Umbilical cord (tissue), 2 donors: Measurements from ENCODE around the gene OSBPL10. TPM values are rescaled to one million over a fixed set of nuclear protein-coding genes. Genes with fewer than 3 reads are reported as not detected.

Experiments
- DNase-seq: peaks from one replicate; pipeline ENCODE4 v3.0.0-alpha.2; 2015; ENCODE audit warnings: low spot score
- total RNA-seq: library from RNA; depleted of rRNA; stranded (reverse); fragments of >200 nt; gene quantifications from one replicate; pipeline ENCODE4 v1.2.3, GENCODE V29; 2014; ENCODE audit warnings: low replicate concordance; ENCODE audit not compliant: insufficient read depth

OSBPL10 gene
- total RNA-seq, 1 donor from 2014 or later, result 25.0 TPM

DNA sequence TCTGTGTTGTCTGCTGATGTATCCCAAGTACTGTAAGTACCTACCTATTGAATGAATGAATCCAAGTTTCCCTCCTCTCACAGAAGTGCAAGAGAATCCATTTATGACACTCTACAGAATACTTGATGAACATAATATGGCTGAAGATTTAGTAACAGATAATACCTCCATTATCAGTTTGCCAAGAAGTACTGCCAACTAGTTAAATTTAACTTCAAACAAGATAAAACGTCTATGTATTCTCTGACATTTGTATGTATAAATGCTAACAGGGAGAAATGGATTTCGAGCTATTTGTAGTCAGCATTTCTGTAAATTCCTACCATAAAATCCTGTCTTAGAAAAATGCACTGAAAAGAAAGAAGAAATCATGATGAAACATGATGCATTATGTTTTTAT is 230.7 kb downstream of the OSBPL10 start:
- DNase-seq, result peak; percentile 70

DNA sequence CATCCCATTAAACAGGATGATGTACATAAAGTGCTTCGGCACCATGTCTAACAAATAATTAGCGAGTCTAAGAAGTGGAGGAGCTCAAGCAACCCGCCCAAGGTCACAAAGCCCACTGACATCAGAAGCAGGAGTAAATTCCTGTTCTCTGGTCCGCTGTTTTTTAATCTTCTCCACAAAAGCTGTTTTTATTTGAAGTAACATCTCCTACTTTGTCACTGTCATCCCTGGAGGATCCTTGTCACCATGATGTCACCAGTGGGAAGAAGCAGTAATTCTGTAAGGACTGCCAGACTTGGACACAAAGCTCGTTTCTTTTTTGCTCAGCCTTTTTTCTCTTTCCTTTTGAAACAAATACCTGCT is 232.1 kb downstream of the OSBPL10 start:
- no peak for DNase-seq

DNA sequence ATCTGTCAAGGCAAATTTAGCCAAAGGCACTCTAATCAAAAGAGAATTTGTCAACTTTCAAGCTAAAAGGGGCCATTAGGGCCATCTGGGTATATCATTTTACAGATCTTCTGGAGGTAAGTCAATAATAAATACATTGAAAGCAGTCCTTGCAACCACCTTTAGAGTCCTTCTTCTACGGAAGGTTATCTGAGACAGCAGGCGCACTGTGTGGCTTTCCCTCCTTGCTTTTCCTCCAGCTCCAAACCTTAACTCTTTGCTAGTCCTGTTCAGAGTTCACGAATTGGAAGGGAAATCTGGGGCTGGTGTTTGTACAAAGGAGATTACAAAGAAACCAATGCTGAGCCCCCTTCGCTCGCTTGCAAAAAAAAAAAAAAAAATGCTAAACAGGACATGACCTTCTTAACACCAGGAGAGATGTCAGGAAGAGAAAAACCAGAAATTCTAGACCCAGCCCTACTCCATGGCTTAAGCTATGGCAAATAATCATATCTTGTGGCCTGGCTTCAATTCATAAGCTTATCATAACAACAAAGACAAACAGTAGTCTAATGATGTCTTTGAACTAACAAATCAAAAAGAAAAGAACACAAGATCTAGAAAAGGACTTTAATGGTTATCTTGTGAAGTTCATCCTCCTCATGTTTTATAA is 232.7 kb downstream of the OSBPL10 start:
- peak; percentile 89 for DNase-seq

DNA sequence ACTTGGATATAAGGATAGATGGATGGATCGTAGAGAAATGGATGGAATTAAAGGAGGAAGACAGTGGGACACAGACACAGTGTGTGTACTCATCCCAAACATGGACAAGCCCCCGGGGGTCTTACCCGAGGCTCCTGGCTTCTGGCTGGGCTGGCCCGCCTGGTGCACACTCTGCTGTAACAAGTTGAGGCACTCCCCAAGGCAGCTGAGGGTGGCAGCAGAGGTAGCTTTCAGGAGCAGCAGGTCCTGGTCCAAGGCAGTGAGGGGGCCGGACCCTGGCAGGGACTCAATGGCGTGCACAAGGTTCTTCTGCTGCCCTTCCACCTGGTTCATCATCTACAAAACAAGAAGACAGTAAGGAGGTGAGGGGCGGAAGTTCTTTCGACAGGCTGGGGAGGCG is 233.3 kb downstream of the OSBPL10 start:
- DNase-seq, result no peak

DNA sequence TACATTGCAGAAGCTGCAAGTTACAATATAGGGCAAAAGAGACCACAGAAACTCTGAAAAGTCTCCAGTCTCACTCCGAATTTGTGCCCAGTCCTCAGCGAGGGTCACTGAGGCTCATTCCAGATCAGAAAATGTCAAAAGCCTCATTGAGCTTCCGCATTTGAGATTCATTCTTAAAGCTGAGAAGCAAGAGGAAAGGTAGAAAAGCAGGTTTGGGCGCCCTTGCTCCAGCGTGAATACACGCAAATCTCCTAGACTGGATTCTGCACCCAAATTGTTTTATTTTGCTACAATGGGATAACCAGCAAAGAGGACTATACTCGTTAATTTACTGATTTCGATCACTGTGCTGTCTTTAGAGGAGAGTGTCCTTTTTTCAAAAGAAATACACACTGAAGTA is 236.1 kb downstream of the OSBPL10 start:
- DNase-seq, result no peak

DNA sequence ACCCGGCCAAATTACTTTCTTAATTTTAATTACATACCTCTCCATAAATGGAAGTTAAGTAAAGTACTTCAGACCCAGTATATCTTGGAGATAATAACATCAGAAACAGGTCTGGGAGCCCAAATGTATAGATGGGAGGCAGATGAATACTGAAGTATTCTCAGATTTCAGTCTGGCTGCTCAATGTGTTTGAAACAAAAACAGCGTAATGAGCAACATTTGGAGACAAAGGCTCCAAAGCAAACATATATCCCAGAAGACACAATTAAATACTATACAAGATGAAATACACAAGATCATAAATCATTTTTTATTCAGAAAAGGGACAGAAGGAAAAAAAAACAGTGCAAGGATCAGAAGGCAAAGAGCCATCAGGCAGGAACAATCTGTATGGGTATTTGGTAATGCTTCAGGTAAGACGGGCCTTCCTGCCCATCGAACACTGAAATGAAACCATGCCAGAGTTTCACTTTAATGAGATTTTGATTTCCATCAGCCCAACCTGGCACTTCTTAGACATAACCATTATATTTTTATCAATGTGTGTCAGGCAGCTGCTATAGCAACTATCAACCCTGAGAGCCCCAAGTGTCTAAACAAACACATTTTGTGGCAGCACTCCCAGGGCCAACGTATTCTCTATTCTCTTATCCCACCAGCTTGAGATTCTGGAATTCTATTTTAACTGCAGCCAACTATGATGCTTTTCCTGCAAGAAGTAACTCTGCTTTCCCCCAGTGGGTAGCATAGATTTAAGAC is 237.6 kb downstream of the OSBPL10 start:
- peak; percentile 23 for DNase-seq

DNA sequence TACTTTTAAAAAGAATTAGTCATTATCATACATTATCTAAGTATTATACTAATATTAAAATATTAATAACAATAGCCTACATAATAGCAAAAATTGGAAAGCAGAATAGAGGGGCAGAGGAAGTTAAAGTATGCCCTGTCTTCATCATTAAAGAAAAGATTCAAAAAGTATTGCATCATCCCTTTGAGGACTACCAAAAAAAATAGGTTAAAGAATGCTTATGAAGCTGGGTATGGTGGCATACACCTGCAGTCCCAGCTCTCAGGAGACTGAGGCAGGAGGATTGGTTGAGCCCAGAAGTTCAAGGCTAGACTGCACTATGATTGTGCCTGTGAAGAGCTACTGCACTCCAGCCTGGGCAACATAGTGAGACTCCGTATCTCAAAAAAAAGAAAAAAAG is 240.7 kb downstream of the OSBPL10 start:
- no peak for DNase-seq

DNA sequence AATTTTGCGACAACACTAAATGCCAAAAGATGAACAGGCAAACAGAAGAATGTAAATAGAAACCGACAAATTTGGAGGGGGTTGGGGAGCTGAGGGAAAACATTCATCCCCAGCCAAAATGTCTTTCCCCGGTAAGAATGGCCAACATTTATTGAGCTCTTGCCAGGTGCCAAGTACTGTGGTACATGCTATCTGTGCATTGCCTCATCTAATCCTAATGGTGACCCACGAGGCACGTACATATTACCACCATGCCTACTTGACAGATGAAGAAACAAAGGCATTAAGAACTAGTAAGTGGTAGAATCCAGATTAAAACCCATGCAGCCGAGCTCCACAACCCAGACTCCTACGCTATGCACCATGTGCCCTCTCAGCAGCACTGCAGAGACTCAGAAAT is 242.7 kb downstream of the OSBPL10 start:
- DNase-seq, result no peak

DNA sequence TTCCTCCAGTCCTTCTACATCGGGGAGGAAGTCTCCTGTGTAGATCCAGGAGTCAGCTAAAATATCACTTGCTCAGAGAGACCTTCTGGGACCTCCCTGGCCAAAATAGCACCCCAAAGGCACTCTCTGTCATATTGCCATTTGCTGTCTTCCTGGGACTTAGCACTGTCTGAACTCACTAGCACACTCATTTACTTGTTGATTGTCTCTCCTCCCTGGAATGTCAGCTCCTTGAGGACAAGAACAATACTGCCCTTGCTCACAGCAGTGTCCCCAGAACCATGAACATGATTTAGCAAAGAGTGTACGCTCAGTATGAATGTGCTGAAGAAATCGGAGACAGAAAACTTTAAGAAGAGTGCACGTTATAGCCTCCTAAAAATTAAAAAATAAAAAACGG is 245.4 kb downstream of the OSBPL10 start:
- DNase-seq, result no peak

DNA sequence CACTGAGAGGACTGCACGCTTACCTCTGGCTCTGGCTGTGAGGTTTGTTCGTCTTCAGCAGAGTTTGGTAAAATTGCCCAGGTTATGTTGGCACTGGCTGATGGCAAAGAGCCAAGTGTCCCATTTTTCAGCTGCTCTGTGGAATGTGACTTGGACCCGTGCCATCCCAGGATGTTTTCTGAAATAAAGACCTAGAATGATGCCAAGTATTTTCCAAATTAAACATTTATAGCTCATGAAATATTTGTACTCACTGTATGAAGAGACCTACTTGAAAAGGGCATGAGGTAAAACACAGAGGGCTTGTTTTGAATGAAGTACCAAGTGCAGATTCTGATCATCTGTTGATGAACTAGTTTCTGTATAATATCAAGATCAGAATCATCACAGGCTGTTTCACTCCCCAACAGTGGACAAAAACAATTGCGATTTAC is 247.8 kb downstream of the OSBPL10 start:
- no peak for DNase-seq

DNA sequence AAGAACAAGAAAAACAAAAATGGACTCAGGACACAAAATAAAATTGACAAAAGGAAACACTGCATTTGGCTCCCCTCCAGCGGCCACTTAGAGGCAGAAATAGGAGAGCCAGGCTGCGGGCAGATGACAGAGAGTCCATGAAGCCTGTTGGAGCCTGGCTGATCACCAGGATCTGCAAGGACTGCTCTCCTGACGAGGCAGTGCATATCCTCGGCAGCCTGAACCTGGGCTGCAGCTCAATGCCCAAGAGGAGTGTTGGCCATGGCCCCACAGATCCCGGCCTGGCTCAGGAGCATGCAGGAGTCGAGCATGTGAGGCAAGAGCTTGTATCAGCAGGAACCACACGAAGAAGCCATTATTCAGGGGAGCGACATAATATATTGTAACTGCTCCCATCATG is 248.5 kb downstream of the OSBPL10 start:
- DNase-seq, result no peak

DNA sequence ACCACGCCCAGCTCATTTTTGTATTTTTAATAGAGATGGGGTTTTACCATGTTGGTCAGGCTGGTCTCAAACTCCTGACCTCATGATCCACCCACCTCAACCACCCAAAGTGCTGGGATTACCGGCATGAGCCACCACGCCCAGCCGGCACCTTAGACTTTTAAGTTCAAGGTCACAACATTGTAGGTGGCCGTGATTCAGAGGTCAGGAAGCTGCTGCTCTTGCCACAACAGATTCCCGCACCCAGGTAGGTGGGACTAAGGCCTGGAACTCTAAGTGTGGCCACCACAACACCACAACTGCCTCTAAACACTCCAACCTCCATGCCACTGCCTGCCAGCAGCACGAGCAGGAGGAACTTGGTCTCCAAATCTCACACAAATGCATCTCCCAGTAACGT is 251.5 kb downstream of the OSBPL10 start:
- no peak for DNase-seq

DNA sequence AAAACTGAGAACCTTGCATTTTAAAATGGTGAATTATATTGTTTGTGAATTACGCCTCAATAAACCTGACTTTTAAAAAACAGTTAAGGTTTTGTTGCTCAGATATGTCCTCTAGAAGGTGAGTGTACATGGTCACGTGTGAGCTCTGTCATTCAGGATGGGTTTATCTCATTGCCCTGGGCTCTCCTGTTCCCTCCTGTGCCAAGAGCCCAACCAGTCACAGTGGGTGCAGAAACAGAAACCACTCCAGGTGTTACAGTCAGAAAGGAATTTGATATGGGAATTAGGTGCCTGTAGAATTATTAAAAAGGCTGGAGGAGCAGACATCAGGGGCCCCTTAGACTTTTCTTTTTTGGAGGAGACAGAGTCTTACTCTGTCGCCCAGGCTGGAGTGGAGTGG is 252.0 kb downstream of the OSBPL10 start:
- DNase-seq, result no peak

DNA sequence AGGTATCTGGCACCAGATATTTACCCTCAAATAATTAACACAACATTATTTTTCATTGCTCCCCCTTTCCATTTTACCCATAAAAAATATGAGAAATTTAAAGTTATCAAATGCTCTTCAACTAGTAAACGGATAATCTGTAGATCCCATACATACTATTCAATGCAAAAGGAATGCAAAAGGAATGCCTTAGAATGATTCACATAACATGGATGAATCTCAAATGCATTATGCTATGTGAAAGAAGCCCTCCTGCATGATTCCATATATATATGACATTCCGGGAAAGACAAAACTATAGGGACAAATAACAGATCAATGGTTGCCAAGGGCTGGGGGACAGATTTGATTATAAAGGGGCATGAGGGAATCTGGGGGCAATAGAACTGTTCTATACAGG is 252.7 kb downstream of the OSBPL10 start:
- DNase-seq, result peak; percentile 34

DNA sequence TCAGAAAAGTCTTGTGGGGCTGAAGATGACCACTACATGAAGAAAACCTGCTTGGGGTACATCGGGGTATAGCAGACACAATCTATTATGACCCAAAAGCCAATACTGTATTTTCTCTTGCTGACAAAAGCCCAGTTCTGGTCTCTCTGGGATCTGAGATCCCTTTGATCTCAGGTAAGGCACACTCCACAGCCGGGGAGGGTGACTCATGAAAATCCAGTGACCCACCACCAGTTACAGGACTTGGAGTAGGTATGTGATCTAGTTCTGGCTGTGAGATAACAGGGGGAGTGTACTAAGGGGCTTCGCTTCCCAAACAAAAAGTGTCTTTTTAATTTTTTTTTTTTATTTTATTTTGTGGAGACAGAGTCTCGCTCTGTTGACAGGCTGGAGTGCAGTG is 255.1 kb downstream of the OSBPL10 start:
- no peak for DNase-seq

DNA sequence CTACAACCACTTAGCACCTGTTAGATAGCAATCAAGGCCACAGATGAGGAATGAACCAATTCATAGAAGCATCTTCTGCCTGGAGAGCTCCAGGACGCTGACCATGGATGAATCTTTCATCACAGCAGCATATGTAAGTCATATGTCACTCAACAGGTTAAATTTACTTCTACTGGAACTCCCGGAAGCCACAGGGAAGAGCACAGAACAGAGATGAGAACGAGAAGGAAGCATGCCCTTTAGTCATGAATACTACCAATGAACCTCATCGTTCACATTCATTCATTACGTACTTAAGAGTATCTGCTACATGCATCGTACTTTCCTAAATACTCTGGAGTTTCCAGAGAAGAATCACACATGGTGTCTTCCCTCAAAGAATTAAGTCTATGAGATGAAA is 255.5 kb downstream of the OSBPL10 start:
- no peak for DNase-seq

DNA sequence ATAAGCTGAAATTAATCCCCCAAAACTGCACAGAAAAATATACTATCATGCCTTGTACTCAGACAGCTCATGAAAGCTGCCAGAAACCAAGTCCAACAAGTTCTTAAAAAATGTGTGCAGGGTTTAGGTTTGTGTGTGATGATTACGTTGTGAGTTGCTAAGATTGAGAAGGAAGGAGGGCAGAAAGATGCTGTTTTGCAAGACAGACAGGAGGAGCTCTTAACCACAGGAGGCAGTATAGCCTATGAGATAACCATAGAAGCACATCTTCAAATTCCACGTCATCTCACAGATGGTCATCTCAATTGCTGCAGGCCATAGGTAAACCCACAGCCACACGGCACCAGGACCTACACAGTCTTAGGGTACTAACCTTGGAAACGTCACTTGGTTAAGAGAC is 256.4 kb downstream of the OSBPL10 start:
- DNase-seq, result peak; percentile 85

DNA sequence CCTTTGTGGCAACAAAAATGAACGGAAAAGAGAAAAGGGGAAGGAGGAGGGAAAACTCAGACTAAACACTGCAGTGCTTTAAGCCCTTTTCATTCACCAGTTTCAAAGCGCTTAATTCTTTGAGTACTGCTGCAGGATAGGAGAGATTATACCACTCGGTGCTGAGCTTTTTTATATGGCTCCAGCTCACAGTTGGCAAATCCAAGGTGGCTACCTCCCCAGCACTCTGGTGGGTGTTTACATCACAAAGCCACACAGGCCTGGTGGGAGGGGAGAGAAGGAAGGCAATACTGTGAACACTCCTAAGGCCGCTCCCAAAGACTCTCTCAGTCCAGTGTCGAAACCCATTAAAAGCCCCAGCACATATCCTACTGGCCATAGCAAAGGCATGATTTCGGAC is 256.9 kb downstream of the OSBPL10 start:
- peak; percentile 81 for DNase-seq

DNA sequence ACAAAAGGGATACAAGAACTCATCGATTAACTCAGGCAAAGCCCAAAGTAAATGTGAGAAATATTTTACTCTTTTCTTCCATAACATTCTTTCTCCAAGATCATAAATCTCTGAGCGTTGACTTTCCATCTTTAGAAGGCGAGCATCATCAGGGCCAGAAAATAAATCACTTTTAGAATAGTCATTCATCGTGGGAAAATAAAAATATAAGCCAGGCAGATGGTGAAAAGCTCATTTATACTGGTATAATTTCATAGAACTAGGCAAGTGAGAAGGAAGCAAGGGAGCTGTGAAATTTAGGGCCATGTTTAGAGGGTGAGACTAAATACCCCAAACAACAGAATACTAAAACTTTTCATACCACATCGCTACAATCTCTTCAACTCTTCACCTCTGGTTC is 257.4 kb downstream of the OSBPL10 start:
- DNase-seq, result peak; percentile 15

DNA sequence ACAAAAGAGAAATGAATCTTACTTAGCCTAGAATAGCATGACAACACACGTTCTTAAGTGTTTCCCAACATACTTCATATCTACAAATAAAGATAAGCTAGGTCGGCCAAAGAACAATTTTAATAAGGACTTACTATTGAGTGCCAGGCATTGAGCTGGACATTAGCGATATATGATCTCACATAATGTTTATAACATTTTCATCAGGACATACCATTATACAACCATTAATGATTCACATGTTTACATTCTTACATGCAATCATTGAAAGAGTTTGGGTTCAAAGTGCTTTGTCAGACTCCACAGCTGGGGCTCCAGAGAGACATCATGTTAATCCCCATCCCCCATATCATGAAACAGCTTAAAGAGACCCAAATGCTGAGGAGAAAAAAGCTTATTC is 259.4 kb downstream of the OSBPL10 start:
- DNase-seq, result no peak

DNA sequence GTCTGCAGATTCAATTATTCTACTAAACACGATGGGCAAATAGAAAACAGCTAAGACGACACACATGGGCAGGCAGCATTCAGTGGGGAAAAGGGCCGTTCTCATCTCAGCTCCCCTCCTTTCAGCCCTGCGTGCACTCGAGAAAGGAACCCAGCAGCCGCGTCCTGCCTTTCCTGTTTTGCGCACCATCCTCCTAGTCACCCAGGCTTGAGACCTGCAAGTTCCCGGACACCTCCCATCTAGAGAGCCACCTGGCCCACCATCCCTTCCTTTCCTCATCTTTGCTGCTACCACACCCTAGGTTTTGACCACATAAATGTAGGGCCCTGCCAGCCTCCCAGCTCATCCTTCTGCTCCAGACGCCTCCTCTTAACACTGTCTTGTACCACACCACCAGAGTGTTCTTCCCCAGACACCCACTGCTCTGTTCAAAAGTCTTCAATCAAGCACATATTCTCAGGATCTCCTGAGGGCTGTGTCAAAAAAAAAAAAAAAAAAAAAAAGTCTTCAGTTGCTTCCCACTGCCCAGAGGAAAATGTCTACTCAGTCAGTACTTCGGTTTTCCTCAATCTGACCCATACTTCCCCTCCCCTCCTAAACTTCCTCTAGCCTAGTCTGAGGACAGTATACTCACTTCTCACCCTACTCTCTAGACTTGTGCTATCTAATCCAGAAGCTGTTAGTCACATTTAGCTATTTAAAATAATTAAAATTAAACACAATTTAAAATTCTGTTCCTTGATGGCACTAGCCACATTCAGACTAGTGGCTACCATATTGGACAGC is 266.4 kb downstream of the OSBPL10 start:
- no peak for DNase-seq

DNA sequence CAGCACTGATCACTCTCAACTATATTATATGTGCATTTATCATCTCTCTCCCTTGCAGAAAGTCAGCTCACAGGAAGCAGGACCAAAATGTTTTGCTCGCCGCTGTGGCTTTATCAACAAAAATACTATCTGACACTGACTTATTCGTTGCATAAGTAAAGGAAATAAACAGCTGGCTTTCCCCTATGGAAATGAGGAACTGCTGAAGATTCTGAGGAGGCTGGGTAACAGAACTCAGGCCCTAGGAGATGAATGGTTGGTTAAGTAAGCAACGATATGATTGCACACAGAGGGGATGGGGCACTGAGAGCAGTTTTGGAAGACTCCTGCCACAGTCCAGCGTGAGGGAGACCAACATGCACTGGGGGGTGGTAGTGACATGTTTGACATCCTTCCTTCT is 267.2 kb downstream of the OSBPL10 start:
- no peak for DNase-seq
